BE2C (cell line): ENCODE measurements around the gene METAP1.
"Not testable (repeated sequence)": the region's sequence is repeated elsewhere in the genome, so short reads cannot be mapped to it uniquely, and the experiment has no call there.

Experiments
- DNase-seq: peaks from one replicate; pipeline ENCODE4 v3.0.0-alpha.2; 2020
- H3K27me3 ChIP-seq: fragments of 250-450 bp; sonication (Bioruptor Pico); 2 replicates; pipeline ENCODE4 v1.5.1; 2020; ENCODE audit warnings: mild to moderate bottlenecking
- H3K36me3 ChIP-seq: fragments of 250-450 bp; sonication (Bioruptor Pico); 2 replicates; pipeline ENCODE4 v1.5.1; 2020; ENCODE audit warnings: mild to moderate bottlenecking
- H3K4me1 ChIP-seq: fragments of 250-450 bp; sonication (Bioruptor Pico); 2 replicates; pipeline ENCODE4 v1.5.1; 2020
- H3K4me3 ChIP-seq: 2 replicates; pipeline ENCODE4 v1.5.1; 2011; ENCODE audit warnings: low read depth, low read length
- H3K9me3 ChIP-seq: fragments of 250-450 bp; sonication (Bioruptor Pico); 2 replicates; pipeline ENCODE4 v1.5.1; 2020
- TF ChIP-seq, protein P1 (sequence below): IDR thresholded peaks from 2 replicates; pipeline ENCODE4 v1.5.1; 2012; ENCODE audit warnings: mild to moderate bottlenecking, low read depth, low read length

Gene METAP1

DNA sequence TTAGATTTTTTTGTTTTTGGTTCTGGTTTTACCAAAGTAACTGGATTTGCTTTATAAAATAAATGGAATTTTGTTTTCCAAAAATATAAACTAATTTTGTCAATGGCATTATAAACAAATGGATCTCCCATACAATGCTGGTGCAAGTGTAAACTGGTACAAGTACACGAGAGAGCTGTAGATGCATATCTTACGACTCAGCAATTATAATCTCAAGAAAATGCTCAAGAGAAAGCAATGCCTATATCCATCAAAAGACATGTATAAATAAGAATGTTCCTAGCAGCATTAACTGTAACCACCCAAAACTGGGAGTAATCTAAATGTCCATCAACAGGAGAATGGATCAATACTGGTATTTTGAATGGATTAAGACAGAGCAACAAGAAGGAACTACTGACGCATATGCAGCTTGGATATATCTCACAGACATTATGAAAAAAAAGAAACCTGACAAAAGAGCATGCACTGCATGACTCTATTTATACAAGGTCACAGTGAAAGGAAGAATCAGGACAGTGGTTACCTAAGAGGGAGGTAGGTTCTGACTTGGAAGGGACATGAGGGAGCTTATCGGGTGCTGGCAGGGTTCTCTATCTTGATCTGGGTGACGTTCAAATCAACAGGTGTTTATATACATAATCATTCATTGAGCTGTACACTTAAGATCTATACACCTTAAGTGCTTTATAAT lies 83.6 kb downstream of the METAP1 start:
- TF ChIP-seq, protein P1, sequence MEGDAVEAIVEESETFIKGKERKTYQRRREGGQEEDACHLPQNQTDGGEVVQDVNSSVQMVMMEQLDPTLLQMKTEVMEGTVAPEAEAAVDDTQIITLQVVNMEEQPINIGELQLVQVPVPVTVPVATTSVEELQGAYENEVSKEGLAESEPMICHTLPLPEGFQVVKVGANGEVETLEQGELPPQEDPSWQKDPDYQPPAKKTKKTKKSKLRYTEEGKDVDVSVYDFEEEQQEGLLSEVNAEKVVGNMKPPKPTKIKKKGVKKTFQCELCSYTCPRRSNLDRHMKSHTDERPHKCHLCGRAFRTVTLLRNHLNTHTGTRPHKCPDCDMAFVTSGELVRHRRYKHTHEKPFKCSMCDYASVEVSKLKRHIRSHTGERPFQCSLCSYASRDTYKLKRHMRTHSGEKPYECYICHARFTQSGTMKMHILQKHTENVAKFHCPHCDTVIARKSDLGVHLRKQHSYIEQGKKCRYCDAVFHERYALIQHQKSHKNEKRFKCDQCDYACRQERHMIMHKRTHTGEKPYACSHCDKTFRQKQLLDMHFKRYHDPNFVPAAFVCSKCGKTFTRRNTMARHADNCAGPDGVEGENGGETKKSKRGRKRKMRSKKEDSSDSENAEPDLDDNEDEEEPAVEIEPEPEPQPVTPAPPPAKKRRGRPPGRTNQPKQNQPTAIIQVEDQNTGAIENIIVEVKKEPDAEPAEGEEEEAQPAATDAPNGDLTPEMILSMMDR, result no peak
- Histone ChIP-seq H3K4me3 (no peak overlapping the region), H3K9me3 (no peaks in the 10 kb centered on the region), H3K36me3 (peaks cover 83% of the 10 kb centered on the region), H3K4me1 (no peaks in the 10 kb centered on the region), H3K27me3 (no peaks in the 10 kb centered on the region)
- no peak for DNase-seq

DNA sequence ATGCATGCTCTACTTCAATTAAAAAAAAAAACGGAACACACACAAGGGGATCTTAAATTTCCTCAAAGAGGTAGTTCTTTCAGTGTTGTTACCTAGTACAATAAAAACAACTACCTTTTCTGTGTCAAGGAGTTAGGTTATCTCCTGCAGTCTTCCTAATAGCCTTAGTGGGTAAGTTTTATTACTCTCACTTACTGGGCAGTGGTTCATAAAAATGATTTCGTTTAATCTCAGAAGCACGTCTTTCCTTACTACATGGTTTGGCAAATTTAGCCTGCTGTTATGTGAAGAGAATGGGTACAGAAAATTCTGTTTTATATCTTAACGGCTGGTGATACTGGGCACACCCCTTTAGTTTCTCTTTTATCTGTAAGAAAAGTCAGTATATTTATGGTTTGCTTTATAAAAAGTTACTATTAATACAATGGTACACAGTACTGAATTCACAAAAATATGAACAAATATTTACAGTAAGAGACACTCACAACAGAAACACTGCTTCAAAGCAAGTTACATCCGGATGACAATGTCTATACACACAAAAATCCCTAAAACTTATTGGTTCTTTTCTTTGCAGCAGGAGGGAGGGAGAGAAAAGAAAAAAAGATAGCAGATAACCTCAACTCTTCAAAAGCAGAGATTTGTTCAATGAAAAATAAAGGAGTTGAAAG lies 84.2 kb downstream of the METAP1 start:
- TF ChIP-seq, protein P1, result no peak
- peaks cover 83% of the 10 kb centered on the region for H3K36me3 ChIP-seq
- H3K4me3 ChIP-seq, result no peak overlapping the region
- H3K9me3 ChIP-seq, result no peaks in the 10 kb centered on the region
- no peak for DNase-seq
- no peaks in the 10 kb centered on the region for H3K27me3 ChIP-seq
- H3K4me1 ChIP-seq, result no peaks in the 10 kb centered on the region

DNA sequence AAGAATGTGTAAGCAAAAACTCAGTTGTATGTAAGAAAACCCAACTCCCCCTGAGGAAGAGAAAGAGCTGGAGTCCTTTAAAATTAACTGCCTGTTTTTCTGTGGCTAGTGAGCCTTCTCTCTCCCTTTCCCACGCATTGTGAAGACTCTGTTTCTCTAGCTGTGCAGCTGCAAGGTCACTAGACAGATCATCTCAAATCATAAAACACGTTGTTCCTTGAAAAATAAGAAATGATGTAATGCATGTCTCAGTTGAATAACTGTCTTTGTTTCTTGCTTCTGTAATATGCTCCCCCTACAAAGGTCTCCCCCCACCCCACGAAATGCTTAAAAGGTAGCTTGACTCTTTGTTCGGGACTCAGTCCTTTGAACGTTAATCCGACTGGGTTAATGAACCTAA lies 85.3 kb downstream of the METAP1 start:
- H3K9me3 ChIP-seq, H3K4me1 ChIP-seq, H3K4me3 ChIP-seq, DNase-seq, H3K27me3 ChIP-seq: not testable (repeated sequence)
- peaks cover 78% of the 10 kb centered on the region for H3K36me3 ChIP-seq

DNA sequence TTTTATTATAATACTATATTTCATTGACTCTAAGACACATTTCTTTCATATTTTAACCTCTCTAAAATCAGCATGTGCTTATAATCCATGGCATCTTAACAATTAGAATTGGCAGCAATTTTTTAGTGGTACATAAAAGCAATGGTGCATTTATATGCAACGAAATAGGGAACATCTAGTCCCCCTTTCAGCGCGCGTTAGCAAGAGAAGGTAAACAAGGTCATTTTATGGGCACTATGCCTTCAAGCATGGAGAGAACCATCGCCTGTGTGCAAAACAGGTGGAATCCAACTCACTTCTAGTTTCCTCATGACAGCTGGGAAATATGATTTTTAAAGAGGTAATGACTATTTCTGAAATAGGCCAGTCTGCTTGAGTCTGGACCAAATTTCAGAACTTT lies 86.7 kb downstream of the METAP1 start:
- Histone ChIP-seq H3K4me3 (no peak overlapping the region), H3K9me3 (no peaks in the 10 kb centered on the region), H3K36me3 (peaks cover 69% of the 10 kb centered on the region), H3K27me3 (no peaks in the 10 kb centered on the region), H3K4me1 (no peaks in the 10 kb centered on the region)
- DNase-seq, result no peak
- TF ChIP-seq, protein P1, result no peak

DNA sequence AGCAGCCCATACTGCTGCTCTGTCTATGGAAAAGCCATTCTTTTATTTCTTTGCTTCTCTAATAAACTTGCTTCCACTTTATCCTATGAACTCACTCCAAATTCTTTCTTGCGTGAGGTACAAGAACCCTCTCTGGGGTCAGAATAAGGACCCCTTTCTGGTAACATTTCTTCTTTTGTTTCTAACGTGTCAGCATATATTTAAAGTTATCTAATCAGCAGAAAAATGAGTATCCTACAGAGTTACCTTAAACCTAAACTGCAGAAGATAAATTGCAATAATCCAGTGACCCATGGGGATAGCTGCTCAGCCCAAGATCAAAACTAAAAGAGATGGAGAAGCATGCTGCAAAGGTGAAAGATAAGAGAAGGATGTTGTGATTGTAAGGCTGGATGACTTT lies 89.1 kb downstream of the METAP1 start:
- DNase-seq, result no peak
- H3K36me3 ChIP-seq, result peaks cover 50% of the 10 kb centered on the region
- no peaks in the 10 kb centered on the region for H3K9me3 ChIP-seq
- H3K4me3 ChIP-seq, result no peak overlapping the region
- no peaks in the 10 kb centered on the region for H3K27me3 ChIP-seq
- H3K4me1 ChIP-seq, result no peaks in the 10 kb centered on the region
- TF ChIP-seq, protein P1, result no peak

DNA sequence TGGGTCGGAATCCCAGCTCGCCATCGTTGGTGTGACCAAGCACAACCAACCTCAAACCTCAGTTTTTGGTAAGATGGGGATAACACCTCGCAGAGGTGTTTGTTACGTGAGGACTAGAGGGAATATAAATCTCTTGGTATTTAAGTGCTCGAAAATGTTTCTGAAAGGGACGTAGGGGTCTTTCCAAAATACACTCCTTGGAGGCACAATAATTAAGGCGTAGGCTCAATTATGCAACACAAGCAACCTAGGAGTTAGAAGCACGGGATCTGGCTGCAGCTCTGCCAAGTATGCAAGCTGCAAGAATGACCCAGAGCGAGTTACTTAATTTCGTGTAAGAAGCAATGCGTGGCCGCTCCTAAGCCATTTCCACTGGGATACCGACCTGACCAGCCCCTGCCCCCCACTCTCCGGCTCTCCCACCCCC lies 92.5 kb downstream of the METAP1 start:
- H3K9me3 ChIP-seq, result no peaks in the 10 kb centered on the region
- TF ChIP-seq, protein P1, result no peak
- H3K4me3 ChIP-seq, result peak overlapping the region; percentile 99
- H3K27me3 ChIP-seq, result 0 out of 2 replicates have a peak, but pooled peaks cover 5% of the 10 kb centered on the region
- H3K36me3 ChIP-seq, result peaks cover 17% of the 10 kb centered on the region
- DNase-seq, result peak; percentile 27
- no peaks in the 10 kb centered on the region for H3K4me1 ChIP-seq
